Activated CD8-positive, alpha-beta T cell treated with anti-CD3 and anti-CD28 coated beads for 36 hours (primary cell): ENCODE measurements around the gene HNRNPL. TPM values are rescaled to one million over a fixed set of nuclear protein-coding genes. Genes with fewer than 3 reads are reported as not detected.
"Not testable (repeated sequence)": the region's sequence is repeated elsewhere in the genome, so short reads cannot be mapped to it uniquely, and the experiment has no call there.

Experiments used
- ATAC-seq: fragments of 200-7000 bp; cut with Tn5 transposase; one replicate; pipeline ENCODE4 v1.10.0; 2021; ENCODE audit warnings: mild to moderate bottlenecking, moderate library complexity
- CTCF ChIA-PET: fragments of 350-600 bp; sonication (Branson Sonifier 250); formaldehyde crosslinking; loops from one replicate; lab custom pipeline; 2021; ENCODE audit warnings: antibody characterized with exemption; lab: Charles Lee
- POLR2A ChIA-PET: fragments of 350-600 bp; sonication (Branson Sonifier 250); formaldehyde crosslinking; loops from one replicate; lab custom pipeline; 2021; ENCODE audit warnings: antibody characterized with exemption; lab: Charles Lee
- DNase-seq: peaks from one replicate; pipeline ENCODE4 v3.0.0-alpha.2; 2020
- H3K27ac Mint-ChIP-seq: one replicate; pipeline ENCODE4 v1.8.0; 2021; ENCODE audit warnings: mild to moderate bottlenecking, mixed read lengths
- H3K27me3 Mint-ChIP-seq: one replicate; pipeline ENCODE4 v1.8.0; 2021; ENCODE audit warnings: mixed read lengths
- H3K36me3 Mint-ChIP-seq: one replicate; pipeline ENCODE4 v1.8.0; 2021; ENCODE audit warnings: low read depth, mixed read lengths
- H3K4me1 Mint-ChIP-seq: one replicate; pipeline ENCODE4 v1.8.0; 2021; ENCODE audit warnings: low read depth, mixed read lengths
- H3K4me3 Mint-ChIP-seq: one replicate; pipeline ENCODE4 v1.8.0; 2021; ENCODE audit warnings: mild to moderate bottlenecking, moderate library complexity, mixed read lengths
- H3K9me3 Mint-ChIP-seq: one replicate; pipeline ENCODE4 v1.8.0; 2021; ENCODE audit warnings: mixed read lengths
- CTCF ChIP-seq: fragments of 200-600 bp; IDR thresholded peaks from one replicate; pipeline ENCODE4 v1.8.0; 2022; ENCODE audit warnings: antibody characterized with exemption, mild to moderate bottlenecking
- intact Hi-C: fragments of 100-400 bp; cut with micrococcal nuclease; formaldehyde crosslinking; loops from one replicate; pipeline ENCODE4 v1.10.0; 2022
- total RNA-seq, 2 experiments: library from RNA; stranded (reverse); gene quantifications; one replicate each; pipeline ENCODE4 v1.2.3, GENCODE V29; 2021

HNRNPL gene
- total RNA-seq, 2 experiments from 2014 or later: 747 to 761 TPM

- peak overlapping the region; percentile 30 for H3K4me3 Mint-ChIP-seq
- H3K9me3 Mint-ChIP-seq: no peaks in the 10 kb centered on the region
- peaks cover 2% of the 10 kb centered on the region for H3K27me3 Mint-ChIP-seq
- no peak overlapping the region for H3K27ac Mint-ChIP-seq
- ATAC-seq: no peak
- TF ChIP-seq CTCF: no peak
- ChIA-PET POLR2A (interaction anchor here (1.0 kb wide), 1 partner anchor 52 kb away, joined by 4 read pairs; no protein-coding TSS in a partner anchor), CTCF (interaction anchor here (1.0 kb wide), 1 partner anchor 8 kb away, joined by 3 read pairs; no protein-coding TSS in a partner anchor)
- H3K36me3 Mint-ChIP-seq: no peaks in the 10 kb centered on the region
- DNase-seq: no peak
- intact Hi-C loops: no loop called here
- H3K4me1 Mint-ChIP-seq: peaks cover 5% of the 10 kb centered on the region
These were observed 56.6 kb downstream of the HNRNPL start for GRCh38 chr19:38793177-38793576.

DNA sequence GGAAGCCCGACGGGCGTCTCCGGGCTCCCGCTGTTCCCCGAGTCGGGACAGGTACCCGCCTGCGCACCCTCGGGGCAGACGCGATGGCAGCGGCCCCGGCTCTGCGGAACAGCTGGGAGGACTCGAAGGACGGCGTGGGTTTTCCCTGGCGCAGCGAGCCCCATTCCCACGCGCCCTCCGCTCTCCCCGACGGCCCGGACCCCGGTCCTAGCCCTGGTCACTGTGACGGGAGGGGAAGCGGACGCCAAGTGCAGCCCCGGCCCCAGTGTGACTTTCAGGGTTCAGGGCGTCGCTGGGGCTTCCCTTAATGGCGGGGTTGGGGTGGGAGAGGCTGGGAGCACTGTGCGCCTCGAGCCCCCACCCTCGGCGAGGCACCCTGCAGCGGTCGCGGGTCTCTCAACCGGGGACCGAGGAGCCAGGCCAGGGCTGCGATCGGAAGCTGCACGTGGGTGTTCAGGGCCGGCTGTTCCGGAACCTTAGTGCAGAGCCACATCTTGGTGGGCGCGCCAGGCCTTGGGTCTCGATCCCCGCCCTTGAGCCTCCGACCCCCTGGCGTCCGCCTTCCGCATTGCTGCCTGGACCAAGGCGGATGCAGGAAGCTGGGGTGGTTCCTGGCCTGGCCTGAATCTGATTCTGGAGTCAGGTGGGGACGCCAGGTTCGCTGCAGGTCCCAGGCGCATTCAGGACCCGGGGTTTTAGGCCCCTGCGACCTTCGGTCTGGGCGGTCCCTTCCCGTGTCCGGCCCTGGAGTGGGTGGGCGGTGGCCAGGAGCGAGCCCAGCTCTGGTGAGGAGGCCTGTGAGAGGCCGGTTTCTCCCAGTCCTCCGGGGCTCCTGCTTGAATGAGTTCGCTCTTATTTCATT, 57.3 kb downstream of the HNRNPL start:
- ChIA-PET POLR2A (interaction anchor here (1.0 kb wide), 1 partner anchor 52 kb away, joined by 4 read pairs; no protein-coding TSS in a partner anchor), CTCF (interaction anchor here (1.0 kb wide), 1 partner anchor 9 kb away, joined by 3 read pairs; no protein-coding TSS in a partner anchor)
- Mint-ChIP-seq H3K36me3 (no peaks in the 10 kb centered on the region), H3K4me1 (peaks cover 5% of the 10 kb centered on the region), H3K27me3 (peaks cover 2% of the 10 kb centered on the region), H3K27ac (no peak overlapping the region), H3K4me3 (peak overlapping the region; percentile 33), H3K9me3 (no peaks in the 10 kb centered on the region)
- TF ChIP-seq CTCF: peak; percentile 57
- intact Hi-C loops: no loop called here
- DNase-seq (peak; percentile 68), ATAC-seq (peak; percentile 55)

GRCh38 chr19:38791451-38792064, 58.2 kb downstream of the HNRNPL start:
- POLR2A ChIA-PET, intact Hi-C loops, H3K27ac Mint-ChIP-seq, H3K27me3 Mint-ChIP-seq, CTCF ChIA-PET, DNase-seq, H3K4me1 Mint-ChIP-seq, H3K4me3 Mint-ChIP-seq, H3K9me3 Mint-ChIP-seq, H3K36me3 Mint-ChIP-seq: not testable (repeated sequence)
- ATAC-seq: peak; percentile 93

GRCh38 chr19:38790507-38791403, 59.0 kb downstream of the HNRNPL start:
- H3K4me1 Mint-ChIP-seq, intact Hi-C loops, DNase-seq, ATAC-seq, H3K4me3 Mint-ChIP-seq, H3K9me3 Mint-ChIP-seq, H3K36me3 Mint-ChIP-seq, H3K27ac Mint-ChIP-seq, CTCF ChIA-PET, POLR2A ChIA-PET, H3K27me3 Mint-ChIP-seq: not testable (repeated sequence)

DNA sequence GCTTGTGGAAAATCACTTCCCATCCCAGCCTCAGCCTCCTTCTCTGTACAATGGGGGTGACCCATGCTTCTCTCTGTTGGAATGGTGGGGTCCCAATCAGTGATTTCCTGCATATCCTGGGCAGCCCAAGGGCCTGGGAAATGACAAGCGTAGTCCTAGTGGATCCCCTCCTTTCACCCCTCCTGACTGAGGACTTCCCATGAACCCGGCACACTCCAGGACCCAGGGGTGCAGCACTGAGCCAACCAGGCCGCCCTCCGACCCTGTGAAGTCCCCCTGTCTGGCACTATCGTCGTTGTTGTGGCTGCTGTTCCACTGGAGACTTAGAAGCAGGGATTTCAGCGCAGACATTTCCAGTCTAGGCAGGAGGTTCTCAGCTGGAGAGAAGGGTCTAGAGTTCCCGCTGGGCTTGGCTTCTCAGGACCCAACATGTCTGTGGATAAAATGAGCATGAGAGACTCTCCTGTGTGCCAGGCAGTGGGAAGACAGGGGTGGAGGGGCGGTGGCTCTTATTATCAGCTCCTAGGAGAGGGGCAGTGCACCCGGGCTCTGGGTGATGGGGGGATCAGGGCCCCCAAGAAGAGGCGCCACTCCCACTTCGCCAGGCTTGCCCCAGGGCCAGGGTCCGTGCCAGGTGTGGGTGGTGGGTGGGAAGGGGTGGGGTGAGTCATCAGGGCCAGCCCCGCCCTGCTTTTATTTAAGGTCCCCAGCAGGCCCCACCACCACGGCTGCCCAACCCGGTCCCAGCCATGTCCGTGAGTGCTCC, 61.1 kb downstream of the HNRNPL start, which contains the start of gene LGALS7B:
Gene LGALS7B, plus strand, starts transcription at position 723 of the 766 bp plus-strand sequence. Its CDS starts 27 bp downstream, at position 750.
- Mint-ChIP-seq H3K36me3 (no peaks in the 10 kb centered on the region), H3K9me3 (no peaks in the 10 kb centered on the region), H3K27me3 (peaks cover 2% of the 10 kb centered on the region), H3K4me1 (peaks cover 5% of the 10 kb centered on the region), H3K4me3 (no peak within 1 kb of the TSS), H3K27ac (no peak within 1 kb of the TSS)
- intact Hi-C loops: no loop called here
- ATAC-seq (no peak), DNase-seq (no peak)
- ChIA-PET POLR2A (no interaction called here), CTCF (no interaction called here)
- no peak for TF ChIP-seq CTCF
